ENCODE results near the gene DHRS4.
A peak's percentile ranks its signal among the peaks of the same experiment; 100 is the strongest.
"Not testable (repeated sequence)": the region's sequence is repeated elsewhere in the genome, so short reads cannot be mapped to it uniquely, and the experiment has no call there.

The DHRS4 gene

DNA sequence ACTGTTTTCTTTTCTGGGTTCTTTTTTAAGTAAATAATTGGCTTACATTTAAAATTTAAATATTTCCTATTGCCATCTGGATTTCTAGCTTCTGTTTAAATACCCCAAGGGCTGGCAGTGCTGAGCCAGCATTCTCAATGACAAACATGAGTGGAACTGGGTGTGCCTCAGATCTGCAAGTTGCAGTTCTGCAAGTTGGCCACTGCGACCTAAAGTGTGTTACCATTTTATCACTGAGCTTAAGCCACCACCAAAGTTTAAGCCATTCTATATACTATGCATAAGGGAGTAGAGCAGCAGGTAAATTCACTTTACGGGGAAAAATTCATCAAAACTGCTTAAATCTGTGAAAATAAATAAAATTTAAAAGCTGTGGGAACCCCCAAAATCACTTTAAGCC, 23.6 kb downstream of the DHRS4 start:
- not testable (repeated sequence) for H3K4me3 ChIP-seq (ENCODE audit: low read length); H3K9ac ChIP-seq (ENCODE audit: low read length); H3K27ac ChIP-seq (ENCODE audit: low read length); H3K4me1 ChIP-seq (ENCODE audit: low read length); H3K27me3 ChIP-seq (ENCODE audit: low read depth, low read length); H3K4me2 ChIP-seq (ENCODE audit: low read length); H3K79me2 ChIP-seq (ENCODE audit: low read length); H4K20me1 ChIP-seq (ENCODE audit: insufficient read depth, low read length); H2AFZ ChIP-seq (ENCODE audit: low read depth, low read length); H3K9me3 ChIP-seq (ENCODE audit: insufficient read depth, low read length); H3K36me3 ChIP-seq (replicated peaks; ENCODE audit: low read depth, low read length)
- TF ChIP-seq, protein P1, sequence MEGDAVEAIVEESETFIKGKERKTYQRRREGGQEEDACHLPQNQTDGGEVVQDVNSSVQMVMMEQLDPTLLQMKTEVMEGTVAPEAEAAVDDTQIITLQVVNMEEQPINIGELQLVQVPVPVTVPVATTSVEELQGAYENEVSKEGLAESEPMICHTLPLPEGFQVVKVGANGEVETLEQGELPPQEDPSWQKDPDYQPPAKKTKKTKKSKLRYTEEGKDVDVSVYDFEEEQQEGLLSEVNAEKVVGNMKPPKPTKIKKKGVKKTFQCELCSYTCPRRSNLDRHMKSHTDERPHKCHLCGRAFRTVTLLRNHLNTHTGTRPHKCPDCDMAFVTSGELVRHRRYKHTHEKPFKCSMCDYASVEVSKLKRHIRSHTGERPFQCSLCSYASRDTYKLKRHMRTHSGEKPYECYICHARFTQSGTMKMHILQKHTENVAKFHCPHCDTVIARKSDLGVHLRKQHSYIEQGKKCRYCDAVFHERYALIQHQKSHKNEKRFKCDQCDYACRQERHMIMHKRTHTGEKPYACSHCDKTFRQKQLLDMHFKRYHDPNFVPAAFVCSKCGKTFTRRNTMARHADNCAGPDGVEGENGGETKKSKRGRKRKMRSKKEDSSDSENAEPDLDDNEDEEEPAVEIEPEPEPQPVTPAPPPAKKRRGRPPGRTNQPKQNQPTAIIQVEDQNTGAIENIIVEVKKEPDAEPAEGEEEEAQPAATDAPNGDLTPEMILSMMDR (IDR thresholded peaks at IDR 0.05; ENCODE audit: low read depth, low read length) = peak; percentile 10; the same call in 1 of the 2 replicates

DNA sequence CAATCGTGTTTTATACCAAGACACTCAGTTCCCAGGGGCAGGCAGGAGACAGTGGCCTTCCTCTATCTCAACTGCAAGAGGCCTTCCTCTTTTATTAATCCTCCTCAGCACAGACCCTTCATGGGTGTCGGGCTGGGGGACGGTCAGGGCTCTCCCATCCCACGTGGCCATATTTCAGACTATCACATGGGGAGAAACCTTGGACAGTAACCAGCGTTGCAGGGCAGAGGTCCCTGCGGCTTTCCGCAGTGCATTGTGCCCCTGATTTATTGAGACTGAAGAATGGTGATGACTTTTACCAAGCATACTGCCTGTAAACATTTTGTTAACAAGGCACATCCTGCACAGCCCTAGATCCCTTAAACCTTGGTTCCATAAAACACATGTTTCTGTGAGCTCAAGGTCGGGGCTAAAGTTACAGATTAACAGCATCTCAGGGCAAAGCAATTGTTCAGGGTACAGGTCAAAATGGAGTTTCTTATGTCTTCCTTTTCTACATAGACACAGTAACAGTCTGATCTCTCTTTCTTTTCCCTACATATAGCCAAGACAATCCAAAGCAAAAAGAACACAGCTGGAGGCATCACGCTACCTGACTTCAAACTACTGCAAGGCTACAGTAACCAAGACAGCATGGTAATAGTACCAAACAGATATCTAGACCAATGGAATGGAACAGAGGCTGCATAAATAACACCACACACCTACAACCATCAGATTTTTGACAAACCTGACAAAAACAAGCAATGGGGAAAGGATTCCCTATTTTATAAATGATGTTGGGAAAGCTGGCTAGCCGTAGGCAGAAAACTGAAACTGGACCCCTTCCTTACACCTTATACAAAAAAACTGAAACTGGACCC, 28.6 kb downstream of the DHRS4 start:
- not testable (repeated sequence) for H3K9me3 ChIP-seq (ENCODE audit: insufficient read depth, low read length); H2AFZ ChIP-seq (ENCODE audit: low read depth, low read length); H3K27ac ChIP-seq (ENCODE audit: low read length); H3K4me1 ChIP-seq (ENCODE audit: low read length); H4K20me1 ChIP-seq (ENCODE audit: insufficient read depth, low read length); H3K27me3 ChIP-seq (ENCODE audit: low read depth, low read length); H3K79me2 ChIP-seq (ENCODE audit: low read length); H3K9ac ChIP-seq (ENCODE audit: low read length); H3K4me2 ChIP-seq (ENCODE audit: low read length); H3K36me3 ChIP-seq (replicated peaks; ENCODE audit: low read depth, low read length); H3K4me3 ChIP-seq (ENCODE audit: low read length)

DNA sequence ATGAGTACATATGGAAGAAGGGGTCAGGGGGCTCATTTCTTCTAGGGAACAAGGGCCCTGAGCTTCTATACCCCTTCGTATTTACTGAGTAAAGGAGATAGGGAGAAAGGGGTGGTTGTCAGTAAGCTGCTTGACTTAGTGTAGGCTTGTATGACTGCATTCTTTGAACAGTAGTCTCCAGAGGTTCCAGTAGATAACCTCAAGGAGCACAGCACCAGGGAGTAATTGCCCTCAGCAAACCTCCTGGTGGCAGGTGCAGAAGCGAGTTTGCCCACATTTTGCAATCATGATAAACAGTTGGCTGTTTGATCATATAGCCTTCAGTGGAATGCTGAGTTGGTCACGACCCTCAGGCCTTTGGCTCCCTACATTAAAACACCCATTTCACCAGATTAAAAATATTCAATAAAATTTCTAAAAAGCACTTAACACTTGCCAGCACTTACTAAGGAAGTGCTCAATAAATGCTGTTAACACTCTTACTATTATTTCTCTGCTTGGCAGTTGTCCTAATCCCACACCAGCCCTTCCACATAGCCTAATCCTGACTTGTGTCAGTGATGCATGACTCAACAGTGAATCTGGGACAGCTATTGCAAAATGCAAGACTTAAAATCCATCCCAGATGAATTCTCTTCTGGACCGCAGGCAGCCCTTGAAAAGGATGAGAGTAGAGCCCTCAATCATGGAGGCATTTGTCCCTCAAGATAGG, 31.5 kb downstream of the DHRS4 start:
- Histone ChIP-seq H3K4me1 (ENCODE audit: low read length) (peaks cover 11% of the 10 kb centered on the region), H3K27me3 (ENCODE audit: low read depth, low read length) (no peaks in the 10 kb centered on the region), H3K9me3 (ENCODE audit: insufficient read depth, low read length) (no peaks in the 10 kb centered on the region), H3K9ac (ENCODE audit: low read length) (no peak overlapping the region), H2AFZ (ENCODE audit: low read depth, low read length) (no peak overlapping the region), H3K79me2 (ENCODE audit: low read length) (no peaks in the 10 kb centered on the region), H3K4me3 (ENCODE audit: low read length) (no peak overlapping the region), H4K20me1 (ENCODE audit: insufficient read depth, low read length) (no peaks in the 10 kb centered on the region), H3K4me2 (ENCODE audit: low read length) (no peak overlapping the region), H3K27ac (ENCODE audit: low read length) (no peak overlapping the region), H3K36me3 (replicated peaks; ENCODE audit: low read depth, low read length) (no peaks in the 10 kb centered on the region)
- no peak for TF ChIP-seq EZH2phosphoT487 (IDR thresholded peaks at IDR 0.05; ENCODE audit: low read depth)
- TF ChIP-seq, protein P1 (IDR thresholded peaks at IDR 0.05; ENCODE audit: low read depth, low read length) = no peak

DNA sequence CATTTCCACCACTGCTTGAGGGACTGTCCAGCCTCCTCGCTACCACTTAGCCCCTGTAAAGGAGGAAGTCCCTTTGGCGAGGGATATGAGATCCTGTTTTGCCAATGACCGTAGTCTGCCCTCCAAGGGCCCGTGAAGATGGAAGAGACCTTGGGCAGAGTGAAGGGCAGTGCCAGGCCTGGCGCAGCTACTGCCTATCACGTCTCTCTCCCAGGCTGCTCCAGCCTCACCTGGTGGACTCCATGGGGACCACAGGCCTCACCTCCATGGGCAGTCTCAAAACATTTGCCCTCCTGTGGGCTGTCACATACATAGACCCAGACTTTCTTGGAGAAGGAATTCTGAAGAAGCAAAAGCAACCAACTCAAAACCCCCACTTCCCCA, 34.6 kb downstream of the DHRS4 start:
- H4K20me1 ChIP-seq (ENCODE audit: insufficient read depth, low read length); H3K27me3 ChIP-seq (ENCODE audit: low read depth, low read length); H3K79me2 ChIP-seq (ENCODE audit: low read length); H3K9me3 ChIP-seq (ENCODE audit: insufficient read depth, low read length); H3K27ac ChIP-seq (ENCODE audit: low read length); H3K36me3 ChIP-seq (replicated peaks; ENCODE audit: low read depth, low read length): not testable (repeated sequence)
- Histone ChIP-seq H3K4me3 (ENCODE audit: low read length) (peak overlapping the region; percentile 90), H3K4me1 (ENCODE audit: low read length) (peaks cover 11% of the 10 kb centered on the region), H3K4me2 (ENCODE audit: low read length) (peak overlapping the region; percentile 99), H3K9ac (ENCODE audit: low read length) (peak overlapping the region; percentile 81; the same call in 1 of the 2 replicates), H2AFZ (ENCODE audit: low read depth, low read length) (peak overlapping the region; percentile 39; the same call in 1 of the 2 replicates)

DNA sequence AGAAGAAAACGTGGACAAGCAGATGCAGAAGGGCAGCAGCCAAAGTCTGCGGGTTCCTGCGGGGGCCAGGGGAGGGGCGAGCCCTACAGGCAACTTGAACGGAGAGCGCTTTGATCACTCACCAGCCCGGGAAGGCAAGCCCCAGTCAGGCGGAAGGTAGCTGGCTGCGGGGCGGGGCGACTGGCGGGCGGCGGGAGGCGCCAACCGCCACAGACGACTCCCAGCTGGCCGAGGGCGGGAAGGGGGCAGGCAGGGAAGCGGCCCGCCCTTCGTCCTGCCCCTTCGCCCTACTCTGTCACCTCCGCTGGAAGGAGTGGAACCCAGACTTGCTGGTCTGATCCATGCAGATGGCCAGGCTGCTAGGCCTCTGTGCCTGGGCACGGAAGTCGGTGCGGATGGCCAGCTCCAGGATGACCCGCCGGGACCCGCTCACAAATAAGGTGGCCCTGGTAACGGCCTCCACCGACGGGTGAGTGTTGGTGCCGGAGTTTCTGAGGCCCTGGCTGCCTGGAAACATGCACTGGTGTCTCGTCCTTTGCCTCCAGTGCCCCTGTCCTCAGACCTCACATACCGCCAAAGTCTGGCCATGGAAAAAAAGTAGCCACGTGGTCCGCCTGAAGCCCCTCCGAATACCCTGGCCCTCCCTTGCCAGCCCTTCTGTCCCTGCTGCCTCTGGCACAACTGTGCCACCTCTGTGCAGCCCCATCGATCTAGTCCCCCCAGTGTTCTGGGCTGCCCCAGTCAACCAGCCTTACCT, 35.2 kb downstream of the DHRS4 start, which contains the start of gene DHRS4L2:
TSS of gene DHRS4L2 (plus strand) at position 323 of the 757 bp plus-strand sequence. CDS start at position 342, 19 bp downstream.
- Histone ChIP-seq H3K4me3 (ENCODE audit: low read length) (peak within 1 kb of the TSS; percentile 90), H3K4me1 (ENCODE audit: low read length) (peaks cover 11% of the 10 kb centered on the region), H3K4me2 (ENCODE audit: low read length) (peak within 1 kb of the TSS; percentile 99), H3K9ac (ENCODE audit: low read length) (peak within 1 kb of the TSS; percentile 81), H3K27ac (ENCODE audit: low read length) (peak within 1 kb of the TSS; percentile 30), H2AFZ (ENCODE audit: low read depth, low read length) (peak within 1 kb of the TSS; percentile 46)
- not testable (repeated sequence) for H3K27me3 ChIP-seq (ENCODE audit: low read depth, low read length); H3K9me3 ChIP-seq (ENCODE audit: insufficient read depth, low read length); H3K79me2 ChIP-seq (ENCODE audit: low read length); H3K36me3 ChIP-seq (replicated peaks; ENCODE audit: low read depth, low read length); H4K20me1 ChIP-seq (ENCODE audit: insufficient read depth, low read length)

DNA sequence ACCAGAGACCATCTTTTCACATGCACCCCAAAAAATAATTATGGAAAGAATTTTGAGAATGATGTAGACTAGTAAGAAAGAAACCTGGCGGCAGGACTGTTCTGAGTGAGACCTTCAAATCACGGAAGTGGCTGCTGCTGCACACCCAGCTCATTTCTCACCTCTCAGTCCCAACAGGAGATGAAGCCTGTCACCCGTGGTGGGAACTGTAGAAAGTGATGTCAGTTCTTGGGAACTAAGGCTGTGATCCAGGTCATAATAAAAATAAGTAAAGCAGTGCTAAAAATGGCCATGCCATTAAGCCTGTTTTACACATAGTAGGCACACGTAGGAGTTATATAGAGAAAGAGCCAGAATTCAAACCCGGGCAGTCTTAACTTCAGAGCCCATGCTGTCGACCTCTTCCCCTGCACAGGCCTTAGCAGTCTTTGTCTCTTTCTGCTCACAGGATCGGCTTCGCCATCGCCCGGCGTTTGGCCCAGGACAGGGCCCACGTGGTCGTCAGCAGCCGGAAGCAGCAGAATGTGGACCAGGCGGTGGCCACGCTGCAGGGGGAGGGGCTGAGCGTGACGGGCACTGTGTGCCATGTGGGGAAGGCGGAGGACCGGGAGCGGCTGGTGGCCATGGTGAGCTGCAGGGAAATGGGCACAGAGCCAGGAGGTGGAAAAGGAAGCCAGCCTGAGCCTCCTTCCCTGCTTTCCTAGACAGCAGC, 36.3 kb downstream of the DHRS4 start:
- peak overlapping the region; percentile 90 for H3K4me3 ChIP-seq (ENCODE audit: low read length)
- H3K9ac ChIP-seq (ENCODE audit: low read length) = peak overlapping the region; percentile 81; the same call in 1 of the 2 replicates
- peak overlapping the region; percentile 30 for H3K27ac ChIP-seq (ENCODE audit: low read length)
- H3K4me2 ChIP-seq (ENCODE audit: low read length) = peak overlapping the region; percentile 99
- not testable (repeated sequence) for H2AFZ ChIP-seq (ENCODE audit: low read depth, low read length); H3K36me3 ChIP-seq (replicated peaks; ENCODE audit: low read depth, low read length); H3K9me3 ChIP-seq (ENCODE audit: insufficient read depth, low read length); H4K20me1 ChIP-seq (ENCODE audit: insufficient read depth, low read length); H3K27me3 ChIP-seq (ENCODE audit: low read depth, low read length); H3K79me2 ChIP-seq (ENCODE audit: low read length)
- H3K4me1 ChIP-seq (ENCODE audit: low read length) = peaks cover 11% of the 10 kb centered on the region

DNA sequence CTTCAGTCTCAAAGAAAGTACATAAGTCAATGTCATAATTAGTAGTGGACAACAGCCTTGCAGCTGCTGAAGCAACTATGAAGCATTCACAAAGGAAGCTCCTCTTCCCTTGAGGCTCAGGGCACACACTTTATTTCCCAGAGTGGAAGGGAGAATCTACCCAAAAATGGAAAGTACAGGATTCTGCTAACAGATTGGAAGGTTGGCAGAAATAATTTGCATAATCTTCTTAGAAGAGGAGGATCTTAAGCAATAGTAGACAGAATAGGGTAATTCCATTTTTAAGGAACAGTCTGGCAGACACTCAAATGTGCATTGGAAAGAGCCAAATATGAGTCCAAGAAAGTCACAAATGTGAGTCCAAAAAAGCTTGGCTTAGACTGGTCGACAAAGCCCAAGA, 37.4 kb downstream of the DHRS4 start:
- not testable (repeated sequence) for H3K9me3 ChIP-seq (ENCODE audit: insufficient read depth, low read length); H2AFZ ChIP-seq (ENCODE audit: low read depth, low read length); H3K36me3 ChIP-seq (replicated peaks; ENCODE audit: low read depth, low read length); H4K20me1 ChIP-seq (ENCODE audit: insufficient read depth, low read length); H3K4me3 ChIP-seq (ENCODE audit: low read length); H3K9ac ChIP-seq (ENCODE audit: low read length); H3K79me2 ChIP-seq (ENCODE audit: low read length); H3K27ac ChIP-seq (ENCODE audit: low read length); H3K27me3 ChIP-seq (ENCODE audit: low read depth, low read length); H3K4me2 ChIP-seq (ENCODE audit: low read length)
- peaks cover 11% of the 10 kb centered on the region for H3K4me1 ChIP-seq (ENCODE audit: low read length)
